HepG2 (cell line): Measurements from ENCODE around the gene VPS37B. TPM values are rescaled to one million over a fixed set of nuclear protein-coding genes. Genes with fewer than 3 reads are reported as not detected.

Source experiments
- ATF1 ChIP-seq: IDR thresholded peaks from 2 replicates; pipeline ENCODE4 v1.6.1; 2016; ENCODE audit warnings: mild to moderate bottlenecking, control low read depth
- CHD4 ChIP-seq: fragments of 200-600 bp; sonication (generic); IDR thresholded peaks from 2 replicates; pipeline ENCODE4 v1.7.0; 2017; ENCODE audit warnings: mild to moderate bottlenecking, low read length, borderline replicate concordance
- ELK4 ChIP-seq: sonication (generic); formaldehyde crosslinking; IDR thresholded peaks from 2 replicates; pipeline ENCODE4 v1.9.0; 2021; ENCODE audit warnings: missing genetic modification reagents, borderline replicate concordance
- ETV6 ChIP-seq: sonication (generic); formaldehyde crosslinking; conservative IDR thresholded peaks from 2 replicates; pipeline ENCODE4 v1.4.0; 2020; ENCODE audit warnings: missing genetic modification reagents
- HDAC1 ChIP-seq: sonication (generic); formaldehyde crosslinking; IDR thresholded peaks from 2 replicates; pipeline ENCODE4 v1.5.1; 2020; ENCODE audit warnings: mild to moderate bottlenecking, missing genetic modification reagents
- JARID2 ChIP-seq: sonication (generic); formaldehyde crosslinking; IDR thresholded peaks from 2 replicates; pipeline ENCODE4 v1.8.1; 2023; ENCODE audit warnings: missing genetic modification reagents, inconsistent platforms; ENCODE audit not compliant: insufficient replicate concordance
- NKX3-1 ChIP-seq: sonication (generic); formaldehyde crosslinking; IDR thresholded peaks from 2 replicates; pipeline ENCODE4 v1.5.0; 2020; ENCODE audit warnings: missing genetic modification reagents
- NR3C1 ChIP-seq: sonication (generic); formaldehyde crosslinking; IDR thresholded peaks from 2 replicates; pipeline ENCODE4 v1.4.0; 2020; ENCODE audit warnings: missing genetic modification reagents
- SALL1 ChIP-seq: sonication (generic); formaldehyde crosslinking; IDR thresholded peaks from 2 replicates; pipeline ENCODE4 v1.8.0; 2022; ENCODE audit warnings: mild to moderate bottlenecking, missing genetic modification reagents
- SMAD9 ChIP-seq: sonication (generic); formaldehyde crosslinking; IDR thresholded peaks from 2 replicates; pipeline ENCODE4 v1.5.1; 2020; ENCODE audit warnings: mild to moderate bottlenecking, missing genetic modification reagents
- THRA ChIP-seq: sonication (generic); formaldehyde crosslinking; IDR thresholded peaks from 2 replicates; pipeline ENCODE4 v1.4.0; 2020; ENCODE audit warnings: missing genetic modification reagents, borderline replicate concordance
- ZBTB7B ChIP-seq: sonication (generic); formaldehyde crosslinking; IDR thresholded peaks from 2 replicates; pipeline ENCODE4 v1.4.0; 2020; ENCODE audit warnings: missing genetic modification reagents
- ZFP36L1 ChIP-seq: sonication (generic); formaldehyde crosslinking; IDR thresholded peaks from 2 replicates; pipeline ENCODE4 v1.8.0; 2022; ENCODE audit warnings: mild to moderate bottlenecking, missing genetic modification reagents, moderate library complexity
- ZMYM2 ChIP-seq: sonication (generic); formaldehyde crosslinking; IDR thresholded peaks from 2 replicates; pipeline ENCODE4 v1.8.0; 2022; ENCODE audit warnings: mild to moderate bottlenecking, missing genetic modification reagents
- ZNF101 ChIP-seq: sonication (generic); formaldehyde crosslinking; IDR thresholded peaks from 2 replicates; pipeline ENCODE4 v1.4.0; 2020; ENCODE audit warnings: mild to moderate bottlenecking, low read depth, missing genetic modification reagents, borderline replicate concordance
- ZNF124 ChIP-seq: sonication (generic); formaldehyde crosslinking; IDR thresholded peaks from 2 replicates; pipeline ENCODE4 v1.4.0; 2020; ENCODE audit warnings: missing genetic modification reagents
- ZNF251 ChIP-seq: sonication (generic); formaldehyde crosslinking; IDR thresholded peaks from 2 replicates; pipeline ENCODE4 v1.9.0; 2021; ENCODE audit warnings: mild to moderate bottlenecking, missing genetic modification reagents
- ZNF280B ChIP-seq: sonication (generic); formaldehyde crosslinking; IDR thresholded peaks from 2 replicates; pipeline ENCODE4 v1.5.0; 2020; ENCODE audit warnings: missing genetic modification reagents, mild to moderate bottlenecking, borderline replicate concordance
- ZNF329 ChIP-seq: sonication (generic); formaldehyde crosslinking; IDR thresholded peaks from 2 replicates; pipeline ENCODE4 v1.9.0; 2021; ENCODE audit warnings: low read depth, mild to moderate bottlenecking, missing genetic modification reagents
- ZNF431 ChIP-seq: sonication (generic); formaldehyde crosslinking; IDR thresholded peaks from 2 replicates; pipeline ENCODE4 v1.9.0; 2022; ENCODE audit warnings: missing genetic modification reagents, low read depth, mild to moderate bottlenecking, borderline replicate concordance
- ZNF451 ChIP-seq: sonication (generic); formaldehyde crosslinking; IDR thresholded peaks from 2 replicates; pipeline ENCODE4 v1.5.0; 2020; ENCODE audit warnings: mild to moderate bottlenecking, missing genetic modification reagents
- ZNF510 ChIP-seq: sonication (generic); formaldehyde crosslinking; IDR thresholded peaks from 2 replicates; pipeline ENCODE4 v1.4.0; 2020; ENCODE audit warnings: low read depth, mild to moderate bottlenecking, missing genetic modification reagents
- ZNF609 ChIP-seq: sonication (generic); formaldehyde crosslinking; IDR thresholded peaks from 2 replicates; pipeline ENCODE4 v1.4.0; 2020; ENCODE audit warnings: mild to moderate bottlenecking, missing genetic modification reagents, borderline replicate concordance
- polyA plus RNA-seq, 8 experiments: library from polyadenylated mRNA; depleted of rRNA in 3 of 8; stranded (reverse) in 7 of 8; unstranded in 1 of 8; fragments of >200 nt; fragmentation: Illumina TruSeq in 4 of 8; extraction: Trizol in 4 of 8; gene quantifications; 2 replicates each; pipeline versions ENCODE4 v1.2.1 to v1.2.3, GENCODE V29; 2011 to 2016; ENCODE audit warnings: low read depth in 4 of 8, missing spikeins in 1 of 8, mixed read lengths in 1 of 8; ENCODE audit not compliant: insufficient read depth in 1 of 8
- total RNA-seq, 5 experiments: library from RNA; depleted of rRNA; stranded (reverse); fragments of >200 nt; fragmentation: Illumina TruSeq; extraction: Trizol; gene quantifications; 2 replicates each; pipeline ENCODE4 v1.2.3, GENCODE V29; 2016; ENCODE audit warnings: low read depth in 1 of 5

The VPS37B gene
- total and polyA plus RNA-seq, 2 of the 13 experiments (the other 11 are each of a cell fraction or from before 2014, with no cell fraction given) = 4.6 to 5.3 TPM

GRCh38 chr12:122866379-122866778, 29.5 kb downstream of the VPS37B start (continued):
- TF ChIP-seq ZNF609 (CRISPR knock-in tag) = no peak
- TF ChIP-seq ZNF101 (CRISPR knock-in tag) = no peak
- TF ChIP-seq JARID2 (CRISPR knock-in tag) = no peak
- 0 out of 2 replicates have a peak, but pooled peaks have one; percentile 33 for TF ChIP-seq ZNF431
- no peak for TF ChIP-seq NKX3-1 (CRISPR knock-in tag)
- no peak for TF ChIP-seq ZNF451 (CRISPR knock-in tag)
- TF ChIP-seq ZNF251 (CRISPR knock-in tag) = no peak
- no peak for TF ChIP-seq SMAD9 (CRISPR knock-in tag)
- TF ChIP-seq ZNF280B = no peak
- TF ChIP-seq ZMYM2 (CRISPR knock-in tag) = no peak
- TF ChIP-seq ATF1 (CRISPR knock-in tag) = no peak
- no peak for TF ChIP-seq ELK4
- TF ChIP-seq CHD4 = no peak
- peak; percentile 67 for TF ChIP-seq HDAC1 (CRISPR knock-in tag)
- TF ChIP-seq SALL1 (CRISPR knock-in tag) = peak; percentile 86
- no peak for TF ChIP-seq ZNF329 (CRISPR knock-in tag)
- TF ChIP-seq NR3C1 (CRISPR knock-in tag) = no peak
- TF ChIP-seq ZNF510 (CRISPR knock-in tag) = no peak
- 0 out of 2 replicates have a peak, but pooled peaks have one; percentile 40 for TF ChIP-seq ZBTB7B (CRISPR knock-in tag)
- no peak for TF ChIP-seq THRA (CRISPR knock-in tag)
- no peak for TF ChIP-seq ETV6 (CRISPR knock-in tag)
- TF ChIP-seq ZNF124 (CRISPR knock-in tag) = 0 out of 2 replicates have a peak, but pooled peaks have one; percentile 26
- no peak for TF ChIP-seq ZFP36L1 (CRISPR knock-in tag)
